HL-60 (cell line): ENCODE results near the gene ST3GAL4.

Source experiments
- POLR2AphosphoS5 ChIP-seq: IDR thresholded peaks from 2 replicates; pipeline ENCODE4 v1.6.1; 2012; ENCODE audit warnings: low read depth
- TF ChIP-seq, protein P1 (sequence below): IDR thresholded peaks from one replicate; pipeline ENCODE4 v1.5.1; 2011; ENCODE audit warnings: low read length, control low read depth, inconsistent platforms; ENCODE audit not compliant: insufficient read depth
- TF ChIP-seq, protein P2 (sequence below): IDR thresholded peaks from 2 replicates; pipeline ENCODE4 v1.6.1; 2012; ENCODE audit warnings: low read depth; ENCODE audit not compliant: insufficient replicate concordance

DNA sequence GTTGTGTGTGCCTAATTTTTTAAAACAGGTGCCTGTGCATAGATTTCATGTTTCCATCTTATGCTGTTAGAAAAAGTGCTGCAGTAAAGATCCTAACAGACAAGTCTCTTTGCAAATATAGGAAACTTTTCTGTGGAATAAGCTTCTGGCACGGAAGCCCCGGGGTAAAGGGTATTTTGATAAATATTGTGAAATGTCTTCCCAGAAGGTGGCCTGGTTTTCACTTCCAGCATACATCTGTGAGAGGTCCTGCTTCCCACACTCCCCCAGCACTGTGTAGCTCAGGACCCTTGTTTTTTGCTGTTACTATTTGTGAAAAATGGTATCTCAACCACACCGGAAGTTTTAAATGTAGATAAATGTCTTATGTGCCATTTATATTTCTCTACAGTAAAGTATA, 14.5 kb downstream of the ST3GAL4 start:
- TF ChIP-seq, protein P1, sequence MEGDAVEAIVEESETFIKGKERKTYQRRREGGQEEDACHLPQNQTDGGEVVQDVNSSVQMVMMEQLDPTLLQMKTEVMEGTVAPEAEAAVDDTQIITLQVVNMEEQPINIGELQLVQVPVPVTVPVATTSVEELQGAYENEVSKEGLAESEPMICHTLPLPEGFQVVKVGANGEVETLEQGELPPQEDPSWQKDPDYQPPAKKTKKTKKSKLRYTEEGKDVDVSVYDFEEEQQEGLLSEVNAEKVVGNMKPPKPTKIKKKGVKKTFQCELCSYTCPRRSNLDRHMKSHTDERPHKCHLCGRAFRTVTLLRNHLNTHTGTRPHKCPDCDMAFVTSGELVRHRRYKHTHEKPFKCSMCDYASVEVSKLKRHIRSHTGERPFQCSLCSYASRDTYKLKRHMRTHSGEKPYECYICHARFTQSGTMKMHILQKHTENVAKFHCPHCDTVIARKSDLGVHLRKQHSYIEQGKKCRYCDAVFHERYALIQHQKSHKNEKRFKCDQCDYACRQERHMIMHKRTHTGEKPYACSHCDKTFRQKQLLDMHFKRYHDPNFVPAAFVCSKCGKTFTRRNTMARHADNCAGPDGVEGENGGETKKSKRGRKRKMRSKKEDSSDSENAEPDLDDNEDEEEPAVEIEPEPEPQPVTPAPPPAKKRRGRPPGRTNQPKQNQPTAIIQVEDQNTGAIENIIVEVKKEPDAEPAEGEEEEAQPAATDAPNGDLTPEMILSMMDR, result no peak
- no peak for TF ChIP-seq POLR2AphosphoS5
- TF ChIP-seq, protein P2, sequence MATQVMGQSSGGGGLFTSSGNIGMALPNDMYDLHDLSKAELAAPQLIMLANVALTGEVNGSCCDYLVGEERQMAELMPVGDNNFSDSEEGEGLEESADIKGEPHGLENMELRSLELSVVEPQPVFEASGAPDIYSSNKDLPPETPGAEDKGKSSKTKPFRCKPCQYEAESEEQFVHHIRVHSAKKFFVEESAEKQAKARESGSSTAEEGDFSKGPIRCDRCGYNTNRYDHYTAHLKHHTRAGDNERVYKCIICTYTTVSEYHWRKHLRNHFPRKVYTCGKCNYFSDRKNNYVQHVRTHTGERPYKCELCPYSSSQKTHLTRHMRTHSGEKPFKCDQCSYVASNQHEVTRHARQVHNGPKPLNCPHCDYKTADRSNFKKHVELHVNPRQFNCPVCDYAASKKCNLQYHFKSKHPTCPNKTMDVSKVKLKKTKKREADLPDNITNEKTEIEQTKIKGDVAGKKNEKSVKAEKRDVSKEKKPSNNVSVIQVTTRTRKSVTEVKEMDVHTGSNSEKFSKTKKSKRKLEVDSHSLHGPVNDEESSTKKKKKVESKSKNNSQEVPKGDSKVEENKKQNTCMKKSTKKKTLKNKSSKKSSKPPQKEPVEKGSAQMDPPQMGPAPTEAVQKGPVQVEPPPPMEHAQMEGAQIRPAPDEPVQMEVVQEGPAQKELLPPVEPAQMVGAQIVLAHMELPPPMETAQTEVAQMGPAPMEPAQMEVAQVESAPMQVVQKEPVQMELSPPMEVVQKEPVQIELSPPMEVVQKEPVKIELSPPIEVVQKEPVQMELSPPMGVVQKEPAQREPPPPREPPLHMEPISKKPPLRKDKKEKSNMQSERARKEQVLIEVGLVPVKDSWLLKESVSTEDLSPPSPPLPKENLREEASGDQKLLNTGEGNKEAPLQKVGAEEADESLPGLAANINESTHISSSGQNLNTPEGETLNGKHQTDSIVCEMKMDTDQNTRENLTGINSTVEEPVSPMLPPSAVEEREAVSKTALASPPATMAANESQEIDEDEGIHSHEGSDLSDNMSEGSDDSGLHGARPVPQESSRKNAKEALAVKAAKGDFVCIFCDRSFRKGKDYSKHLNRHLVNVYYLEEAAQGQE, result no peak
